Measurements from ENCODE around the gene ITGB4.
"Not testable (repeated sequence)": the region's sequence is repeated elsewhere in the genome, so short reads cannot be mapped to it uniquely, and the experiment has no call there.

ITGB4 gene

GRCh38 chr17:75759457-75759856 lies 38.2 kb downstream of the ITGB4 start:
- intact Hi-C loops (cut with DNase I), result no loop called here
- no peak for DNase-seq

DNA sequence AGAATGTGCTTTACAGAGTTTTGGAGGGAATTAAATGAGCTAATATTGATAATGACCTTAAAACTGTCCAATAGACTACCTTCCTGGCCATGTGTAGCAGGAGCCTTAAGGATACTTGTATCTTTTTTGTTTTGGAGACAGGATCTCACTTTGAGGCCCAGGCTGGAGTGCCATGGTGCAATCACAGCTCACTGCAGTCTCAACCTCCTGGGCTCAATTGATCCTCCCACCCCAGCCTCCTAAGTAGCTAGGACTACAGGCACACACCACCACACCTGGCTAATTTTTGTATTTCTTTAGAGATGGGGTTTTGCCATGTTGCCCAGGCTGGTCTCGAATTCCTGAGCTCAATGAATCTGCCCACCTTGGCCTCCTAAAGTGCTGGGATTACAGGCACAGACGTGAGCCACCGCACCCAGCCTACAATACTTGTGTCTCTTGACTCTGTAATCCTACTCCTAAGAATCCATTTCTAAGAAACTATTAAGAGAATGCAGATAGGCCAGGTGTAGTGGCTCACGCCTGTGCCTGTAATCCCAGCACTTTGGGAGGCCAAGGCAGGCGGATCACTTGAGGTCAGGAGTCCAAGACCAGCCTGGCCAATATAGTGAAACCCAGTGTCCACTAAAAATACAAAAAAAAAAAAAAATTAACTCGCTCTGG lies 38.9 kb downstream of the ITGB4 start:
- intact Hi-C loops (cut with DNase I); DNase-seq: not testable (repeated sequence)

DNA sequence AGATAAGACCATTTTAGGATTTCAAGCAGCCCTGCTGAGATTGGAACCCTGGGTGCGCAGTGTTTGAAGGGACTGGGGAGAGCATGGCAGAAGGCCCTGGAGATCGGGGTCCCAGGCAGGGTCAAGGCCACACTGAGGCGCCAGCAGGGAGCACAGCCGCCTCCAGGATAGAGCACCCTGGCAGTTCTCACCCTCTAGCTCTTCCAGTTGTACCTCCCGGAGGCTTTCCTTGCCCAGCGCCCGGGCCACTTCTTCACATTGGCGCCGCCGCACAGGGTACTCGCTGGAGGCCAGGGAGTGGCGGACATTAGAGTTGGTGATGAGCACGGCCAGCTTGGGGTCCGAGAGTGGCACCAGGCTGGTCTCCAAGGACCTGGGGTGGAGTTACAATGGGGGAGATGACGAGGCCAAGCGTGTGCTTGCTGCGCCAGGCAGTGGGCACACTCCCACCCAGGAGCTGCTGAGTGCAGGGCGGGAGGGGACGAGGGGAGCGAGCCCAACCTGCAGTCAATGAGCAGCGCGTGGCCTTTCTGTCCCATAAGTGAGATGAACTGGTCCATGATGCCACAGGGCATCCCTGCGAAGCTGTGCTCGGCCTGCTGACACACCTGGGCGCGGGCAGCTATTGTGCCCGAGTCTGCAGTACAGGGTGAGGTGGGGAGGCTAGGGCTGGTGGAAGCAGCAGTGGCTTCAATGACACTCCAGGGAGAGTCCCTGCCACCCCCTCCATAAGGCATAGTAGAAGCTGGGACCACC lies 41.4 kb downstream of the ITGB4 start:
- DNase-seq, result no peak
- intact Hi-C loops (cut with DNase I), result no loop called here

GRCh38 chr17:75763269-75763607 lies 42.0 kb downstream of the ITGB4 start:
- intact Hi-C loops (cut with DNase I), result no loop called here
- no peak for DNase-seq

GRCh38 chr17:75763613-75764416 lies 42.6 kb downstream of the ITGB4 start:
- intact Hi-C loops (cut with DNase I), result no loop called here
- DNase-seq, result no peak

DNA sequence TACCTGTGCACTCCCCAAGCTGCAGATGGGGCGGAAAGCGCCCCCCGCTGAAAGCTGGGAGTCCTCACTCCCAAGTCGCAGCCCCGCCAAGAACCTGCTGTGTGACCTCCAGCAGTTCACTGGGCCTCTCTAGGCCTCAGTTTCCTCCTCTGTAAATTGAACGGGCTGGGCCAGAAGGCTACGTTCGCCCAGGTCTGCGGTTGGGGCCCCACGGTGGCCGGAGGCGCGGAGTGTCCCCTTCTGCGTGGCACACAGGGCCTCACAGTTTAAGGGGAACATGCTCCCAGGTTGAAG lies 43.1 kb downstream of the ITGB4 start:
- DNase-seq, result no peak
- intact Hi-C loops (cut with DNase I), result no loop called here

DNA sequence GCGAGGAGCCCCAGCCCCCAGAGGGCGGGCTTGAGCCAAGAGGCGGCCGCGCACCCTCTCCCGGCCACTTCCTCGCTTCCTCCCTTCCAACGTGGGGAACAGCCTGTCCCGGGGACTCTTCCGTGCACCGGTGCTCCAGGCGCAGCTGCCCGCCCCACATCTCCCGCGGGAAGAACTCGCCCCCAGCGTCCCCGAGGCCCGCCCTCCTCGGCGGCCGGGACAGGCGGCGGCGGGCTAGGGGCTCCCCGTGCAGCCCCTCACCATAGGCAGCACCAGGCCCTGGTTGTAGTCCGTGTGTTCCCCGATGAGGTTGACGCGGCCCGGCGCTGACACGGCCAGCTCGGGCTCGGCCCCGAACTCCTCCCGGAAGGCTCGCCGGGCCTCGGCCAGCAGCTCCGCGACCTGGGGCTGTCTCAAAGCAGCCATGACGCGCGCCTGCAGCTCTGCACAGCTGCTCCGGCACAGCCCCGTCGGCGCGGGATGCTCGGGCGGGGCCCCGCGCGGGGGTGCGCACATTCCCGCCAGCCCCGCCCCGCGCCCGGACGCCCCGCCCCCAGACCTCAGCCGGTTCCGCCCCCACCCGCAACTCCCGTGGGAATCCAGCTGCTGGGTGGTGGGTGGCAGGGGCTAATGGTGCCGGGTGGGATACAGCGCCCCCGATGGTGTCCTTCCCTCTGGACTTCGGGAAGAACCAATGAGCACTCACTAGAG lies 43.6 kb downstream of the ITGB4 start, which contains the start of gene GALK1:
Gene GALK1 (minus strand): TSS at position 482 of the 711 bp plus-strand sequence. CDS start 56 bp downstream, at position 426.
- intact Hi-C loops (cut with DNase I), result no loop called here
- DNase-seq, result peak in 41 of 42 donors; percentile 56 to 90 (median 79)

DNA sequence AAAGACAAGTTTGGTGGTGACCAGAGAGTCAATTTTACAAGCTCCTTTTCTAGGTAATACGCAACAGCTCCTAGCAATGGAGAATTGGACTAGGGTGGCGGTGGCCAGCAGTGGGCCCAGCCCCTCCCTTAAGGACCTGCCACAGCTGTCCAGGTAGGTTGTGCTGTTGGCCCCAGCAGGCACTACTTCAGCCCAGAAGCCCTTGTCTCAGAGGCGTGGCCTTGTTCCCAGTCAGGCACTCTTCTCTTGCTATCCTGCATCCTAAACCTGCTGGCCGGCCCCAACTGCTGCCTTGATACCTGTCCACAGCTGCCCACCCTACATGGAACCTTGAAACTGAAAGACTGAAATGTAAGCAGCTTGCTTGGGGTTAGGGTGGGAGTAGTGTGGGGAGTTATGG lies 44.7 kb downstream of the ITGB4 start:
- intact Hi-C loops (cut with DNase I), result no loop called here
- no peak for DNase-seq

DNA sequence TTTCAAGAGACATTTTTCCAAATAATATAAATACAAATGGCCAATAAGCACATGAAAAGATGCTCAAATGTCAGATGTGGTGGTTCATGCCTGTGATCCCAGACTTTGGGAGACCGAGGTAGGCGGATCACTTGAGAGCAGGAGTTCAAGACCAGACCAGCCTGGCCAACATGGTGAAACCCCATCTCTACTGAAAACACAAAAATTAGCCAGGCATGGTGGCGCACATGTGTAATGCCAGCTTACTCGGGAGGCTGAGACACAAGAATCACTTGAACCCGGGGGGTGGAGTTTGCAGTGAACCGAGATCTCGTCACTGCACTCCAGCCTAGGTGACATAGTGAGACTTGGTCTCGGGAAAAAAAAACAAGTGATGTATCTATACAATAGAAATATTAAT lies 46.6 kb downstream of the ITGB4 start:
- intact Hi-C loops (cut with DNase I), result no loop called here

GRCh38 chr17:75769536-75769935 lies 48.3 kb downstream of the ITGB4 start:
- DNase-seq, result peak in 3 of 42 donors; percentile 0 to 12 (median 2)
- intact Hi-C loops (cut with DNase I), result no loop called here

More for the DNA sequence above, 46.6 kb downstream of the ITGB4 start:
- peak in 4 of 42 donors; percentile 4 to 30 (median 18) for DNase-seq

DNA sequence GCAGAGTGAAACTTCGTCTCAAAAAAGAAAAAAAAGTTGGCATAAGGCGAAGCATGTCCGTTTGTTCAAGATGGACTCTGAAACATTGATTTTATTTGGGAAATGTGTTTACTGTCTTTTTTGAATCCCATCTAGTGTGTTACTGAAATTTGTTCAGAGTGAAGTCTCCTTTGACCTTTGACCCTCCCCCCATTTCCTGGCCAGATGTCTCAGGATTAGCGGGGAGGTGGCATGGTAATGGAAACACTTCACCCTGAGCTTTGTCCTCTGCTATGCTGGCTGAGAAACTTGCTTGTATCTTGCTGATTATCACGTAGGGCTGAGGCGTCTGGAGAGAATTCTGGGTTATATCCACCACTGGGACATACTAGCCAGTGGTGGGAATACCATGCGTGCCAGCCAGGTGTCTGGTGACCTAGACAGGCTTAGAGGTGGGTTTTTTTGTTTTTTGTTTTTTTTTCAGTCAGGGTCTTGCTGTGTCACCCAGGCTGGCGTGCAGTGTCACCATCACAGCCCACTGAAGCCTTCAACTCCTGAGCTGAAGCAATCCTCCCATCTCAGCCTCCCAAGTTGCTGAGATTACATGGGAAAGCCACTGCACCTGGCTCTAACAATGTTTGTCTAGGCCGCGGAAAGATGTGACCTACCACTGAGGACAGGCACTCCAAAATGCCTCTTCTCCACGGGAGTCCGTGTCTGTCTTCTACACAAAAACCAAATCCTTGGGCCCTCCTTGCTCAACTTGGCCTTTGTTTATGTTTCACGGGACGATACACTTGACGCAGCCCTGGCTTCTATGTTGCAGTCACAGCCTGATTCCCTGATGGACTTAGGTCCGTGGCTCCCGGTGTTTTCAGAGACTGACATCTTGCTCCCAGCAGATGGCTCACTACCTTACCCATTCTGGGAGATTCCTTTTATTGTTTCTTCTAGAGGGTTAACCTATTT lies 50.3 kb downstream of the ITGB4 start:
- intact Hi-C loops (cut with DNase I), result no loop called here
- peak in 8 of 42 donors; percentile 8 to 42 (median 19) for DNase-seq

DNA sequence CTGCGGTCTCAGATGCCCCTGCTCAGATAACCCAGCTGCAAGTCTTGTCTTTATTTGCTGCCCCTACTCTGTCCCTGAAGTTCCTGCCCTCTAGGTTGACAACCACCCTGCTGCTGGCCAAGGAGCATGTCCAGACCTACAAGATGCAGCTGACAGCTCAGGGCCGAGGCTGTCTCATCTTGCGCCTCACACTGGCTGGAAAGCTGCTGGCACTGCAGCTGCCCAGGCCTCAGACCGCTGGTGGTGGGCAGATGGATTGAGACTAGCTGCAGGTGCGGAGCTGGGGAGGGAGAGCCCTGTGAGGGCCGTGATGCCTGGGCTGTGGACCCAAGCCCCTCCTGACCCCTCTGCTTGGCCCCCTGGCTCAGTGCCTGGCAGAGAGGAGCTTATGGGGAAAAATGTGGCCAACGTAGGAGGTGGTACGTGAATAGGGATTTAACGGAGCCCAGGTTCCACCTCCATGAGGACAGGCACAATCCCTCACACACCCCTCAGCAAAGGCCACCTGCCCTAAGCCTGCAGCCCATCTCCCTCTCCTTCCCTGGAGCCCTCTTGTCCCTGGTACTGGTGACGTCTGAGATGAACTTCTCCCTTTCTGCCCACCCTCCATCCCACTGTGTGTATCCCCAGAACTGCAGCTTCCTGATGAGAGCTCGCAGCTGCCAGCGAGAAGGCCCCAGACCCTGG lies 52.0 kb downstream of the ITGB4 start:
- DNase-seq, result peak in 5 of 42 donors; percentile 7 to 41 (median 14)
- intact Hi-C loops (cut with DNase I), result no loop called here

DNA sequence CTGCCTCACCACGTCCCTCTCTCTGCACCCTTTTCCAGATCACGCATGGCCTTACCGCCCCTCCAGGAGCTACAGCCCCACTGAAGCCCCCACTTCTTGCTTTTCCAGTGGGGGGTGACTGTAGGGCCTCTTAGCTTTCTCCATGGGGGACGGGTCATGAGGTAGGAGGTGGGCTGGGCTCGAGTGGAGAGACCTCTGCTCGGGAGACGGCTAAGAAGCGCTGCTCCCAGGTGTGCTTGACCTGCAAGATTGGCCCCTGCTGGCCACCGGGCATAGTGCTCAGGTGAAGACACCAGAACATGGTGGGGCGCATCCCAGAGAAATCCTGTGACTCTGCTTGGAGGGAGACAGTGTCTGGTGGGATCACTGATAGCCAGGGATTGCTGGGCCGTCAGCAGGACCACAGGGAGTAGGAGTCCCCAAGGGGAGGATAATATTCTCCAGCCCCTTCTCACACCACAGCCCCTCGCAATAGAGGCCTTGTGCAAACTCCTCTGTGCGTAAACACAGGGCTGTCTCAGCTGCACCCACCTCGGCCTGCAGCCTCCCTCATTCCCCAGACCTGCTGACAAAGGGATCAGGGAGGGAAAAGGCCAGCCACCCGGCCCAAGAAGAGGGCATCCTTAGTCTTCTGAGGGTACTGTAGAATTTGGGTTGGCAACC lies 52.7 kb downstream of the ITGB4 start:
- intact Hi-C loops (cut with DNase I), result no loop called here
- peak in 4 of 42 donors; percentile 6 to 25 (median 20) for DNase-seq

DNA sequence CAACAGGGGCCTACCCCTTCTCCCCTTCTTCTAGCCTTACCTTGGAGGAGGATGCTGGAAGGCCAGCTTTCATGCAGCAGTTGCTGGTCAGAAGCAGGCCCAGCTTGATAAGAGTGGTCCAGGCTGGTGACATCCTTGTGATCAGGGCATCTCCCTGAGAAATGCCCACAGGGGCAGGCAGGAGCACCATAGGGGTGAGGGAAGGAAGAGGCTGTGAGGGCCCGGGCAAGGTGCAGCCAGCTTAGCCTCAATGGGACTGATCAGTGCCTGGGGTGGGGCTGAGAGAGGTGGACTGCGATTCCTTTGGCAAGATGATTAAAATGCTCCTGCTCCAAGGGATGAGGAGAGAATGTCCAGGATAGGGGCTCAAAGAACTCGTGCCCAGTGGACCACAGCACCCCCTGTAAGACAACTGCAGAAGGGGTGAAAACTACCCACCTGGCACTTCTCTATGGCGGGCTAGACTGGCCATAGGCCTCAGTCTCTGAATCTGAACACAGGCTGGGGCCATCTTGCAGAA lies 53.3 kb downstream of the ITGB4 start:
- intact Hi-C loops (cut with DNase I), result no loop called here
- peak in 4 of 42 donors; percentile 4 to 32 (median 27) for DNase-seq

DNA sequence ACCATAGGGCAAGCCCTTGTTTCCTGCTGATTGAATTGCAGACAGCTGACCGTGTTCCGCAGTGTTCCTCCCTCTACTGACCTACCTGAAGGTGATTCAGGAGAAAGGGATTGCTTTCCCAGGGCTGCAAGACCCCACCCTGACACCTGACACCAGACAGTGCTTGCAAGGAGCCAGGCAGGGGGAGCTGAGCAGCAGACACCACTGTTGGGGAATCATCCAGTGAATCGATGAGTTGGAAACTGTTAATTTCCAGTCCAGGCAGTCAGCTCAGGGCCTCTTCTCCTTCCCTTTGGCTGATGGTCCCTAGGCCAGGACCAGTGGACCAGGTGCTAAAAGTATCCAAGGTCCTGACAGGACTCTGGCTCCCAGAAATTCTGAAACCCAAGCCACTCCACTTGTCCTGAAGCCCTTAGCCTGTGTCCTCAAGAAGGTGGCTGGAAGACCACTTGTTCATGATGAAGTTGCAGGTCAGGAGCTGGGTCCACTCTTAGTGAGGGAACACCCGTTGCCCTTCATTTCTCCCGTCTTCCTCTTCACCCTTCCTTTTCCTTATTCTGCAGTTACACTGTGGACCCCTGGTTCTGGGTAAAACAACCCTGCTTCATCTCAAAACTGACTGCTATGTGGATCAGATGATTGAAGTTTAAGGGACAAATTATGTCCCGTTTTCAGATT lies 53.9 kb downstream of the ITGB4 start:
- DNase-seq, result peak in 5 of 42 donors; percentile 8 to 35 (median 28)
- intact Hi-C loops (cut with DNase I), result no loop called here
